Esophagus muscularis mucosa (tissue), 4 donors: ENCODE data around the gene SLC26A1. TPM values are rescaled to one million over a fixed set of nuclear protein-coding genes. Genes with fewer than 3 reads are reported as not detected.

Source experiments
- DNase-seq: peaks from one replicate; pipeline ENCODE4 v3.0.0-alpha.2; 2017; ENCODE audit errors: extremely low spot score
- H3K27ac ChIP-seq, 4 donors: fragments of 200-600 bp; sonication (generic); replicated peaks in 1 of 4; 1 replicate in 3 of 4; 2 replicates in 1 of 4; pipeline ENCODE4 v1.5.1; 2016 to 2019; ENCODE audit warnings: mild to moderate bottlenecking in 1 of 4
- H3K27me3 ChIP-seq, 4 donors: fragments of 200-600 bp; sonication (generic); one replicate each; pipeline versions ENCODE4 v1.5.1 to v1.6.0; 2016 to 2019
- H3K36me3 ChIP-seq, 4 donors: fragments of 200-600 bp; sonication (generic); one replicate each; pipeline ENCODE4 v1.5.1; 2016 to 2019
- H3K4me1 ChIP-seq, 4 donors: fragments of 200-600 bp; sonication (generic); one replicate each; pipeline ENCODE4 v1.5.1; 2016 to 2019
- H3K4me3 ChIP-seq, 4 donors: fragments of 200-600 bp; sonication (generic); 1 replicate in 2 of 4; 2 replicates in 2 of 4; pipeline ENCODE4 v1.5.1; 2016 to 2019; ENCODE audit warnings: mild to moderate bottlenecking in 4 of 4, moderate library complexity in 1 of 4
- H3K9me3 ChIP-seq, 4 donors: fragments of 200-600 bp; sonication (generic); 1 replicate in 3 of 4; 2 replicates in 1 of 4; pipeline ENCODE4 v1.5.1; 2016 to 2019
- EP300 ChIP-seq: sonication (generic); formaldehyde crosslinking; IDR thresholded peaks from one replicate; pipeline ENCODE4 v1.6.1; 2017; ENCODE audit warnings: antibody characterized with exemption
- POLR2A ChIP-seq: fragments of 450-650 bp; IDR thresholded peaks from one replicate; pipeline ENCODE4 v1.6.1; 2017; ENCODE audit warnings: antibody characterized with exemption, moderate library complexity, mild to moderate bottlenecking, low read depth
- POLR2AphosphoS5 ChIP-seq, 2 donors: sonication (generic); formaldehyde crosslinking; IDR thresholded peaks; one replicate each; pipeline ENCODE4 v1.6.1; 2017; ENCODE audit warnings: antibody characterized with exemption in 2 of 2
- WGBS: methylation state at CpG from one replicate; pipeline ENCODE4 v1.1.5; 2018; 5-methylcytosine and 5-hydroxymethylcytosine counted together
- intact Hi-C: fragments of 100-400 bp; cut with DNase I; formaldehyde crosslinking; loops from one replicate; pipeline ENCODE4 v1.15.1; 2023
- total RNA-seq, 4 donors: library from RNA; depleted of rRNA; stranded (reverse); fragments of >200 nt; gene quantifications; one replicate each; pipeline versions ENCODE4 v1.1.0 to v1.2.1, GENCODE V29; 2016
- TF ChIP-seq, protein P1 (sequence below), 3 experiments: fragments of 200-600 bp in 2 of 3; fragments of 450-650 bp in 1 of 3; sonication (generic) in 2 of 3; IDR thresholded peaks; one replicate each; pipeline ENCODE4 v1.5.1; 2017 to 2019; ENCODE audit warnings: antibody characterized with exemption in 3 of 3, mild to moderate bottlenecking in 2 of 3, moderate library complexity in 1 of 3

SLC26A1 gene
- total RNA-seq, 4 donors from 2014 or later: 0.06 TPM; not detected in 3

DNA sequence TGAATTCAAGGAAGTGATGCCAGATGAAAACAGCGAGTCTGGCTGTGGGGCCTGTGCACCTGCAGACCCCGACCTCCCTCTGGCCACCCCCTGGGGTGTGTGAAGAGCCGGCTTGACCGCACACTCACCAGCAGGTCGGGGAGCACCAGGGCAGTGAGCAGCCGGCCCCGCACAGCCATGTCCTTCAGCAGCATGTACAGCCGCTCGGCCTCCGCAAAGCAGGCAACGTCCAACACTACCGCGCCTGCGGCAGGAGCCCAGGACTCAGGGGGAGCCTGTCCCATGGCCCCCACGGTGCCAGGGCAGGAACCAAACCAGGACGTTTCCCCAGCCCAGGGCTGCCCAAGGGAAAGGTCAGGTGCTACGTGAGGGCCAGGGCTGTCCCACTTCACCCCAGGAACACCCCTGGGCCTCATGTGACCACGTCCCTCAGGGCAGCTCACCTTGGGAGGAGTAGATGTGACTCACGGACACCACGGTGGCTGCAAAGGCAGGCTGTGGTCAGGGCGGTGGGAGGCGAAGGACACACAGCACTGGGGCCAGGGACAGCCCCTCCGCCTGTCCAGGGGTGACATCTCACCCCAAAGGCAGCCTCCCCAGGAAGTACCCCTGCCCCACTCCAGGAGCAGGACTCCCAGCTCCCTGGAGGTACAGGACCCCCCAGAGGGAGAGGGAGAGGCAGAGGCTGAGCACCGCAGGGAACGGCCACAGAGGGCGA is 28.0 kb downstream of the SLC26A1 start:
- Histone ChIP-seq H3K4me1 (peaks cover 4 to 19% (median 15%) of the 10 kb centered on the region in 4 donors), H3K27ac (no peak overlapping the region), H3K36me3 (peaks cover 15 to 72% (median 59%) of the 10 kb centered on the region in 4 donors), H3K27me3 (peaks cover 0 to 15% (median 6%) of the 10 kb centered on the region in 4 donors), H3K4me3 (no peak overlapping the region), H3K9me3 (no peaks in the 10 kb centered on the region)
- 90% methylated on average over 6 of the region's 26 CpGs for WGBS
- intact Hi-C loops: no loop called here
- DNase-seq: no peak
- TF ChIP-seq POLR2AphosphoS5 (IDR thresholded peaks at IDR 0.05) (no peak), EP300 (no peak), POLR2A (no peak)
- TF ChIP-seq, protein P1, sequence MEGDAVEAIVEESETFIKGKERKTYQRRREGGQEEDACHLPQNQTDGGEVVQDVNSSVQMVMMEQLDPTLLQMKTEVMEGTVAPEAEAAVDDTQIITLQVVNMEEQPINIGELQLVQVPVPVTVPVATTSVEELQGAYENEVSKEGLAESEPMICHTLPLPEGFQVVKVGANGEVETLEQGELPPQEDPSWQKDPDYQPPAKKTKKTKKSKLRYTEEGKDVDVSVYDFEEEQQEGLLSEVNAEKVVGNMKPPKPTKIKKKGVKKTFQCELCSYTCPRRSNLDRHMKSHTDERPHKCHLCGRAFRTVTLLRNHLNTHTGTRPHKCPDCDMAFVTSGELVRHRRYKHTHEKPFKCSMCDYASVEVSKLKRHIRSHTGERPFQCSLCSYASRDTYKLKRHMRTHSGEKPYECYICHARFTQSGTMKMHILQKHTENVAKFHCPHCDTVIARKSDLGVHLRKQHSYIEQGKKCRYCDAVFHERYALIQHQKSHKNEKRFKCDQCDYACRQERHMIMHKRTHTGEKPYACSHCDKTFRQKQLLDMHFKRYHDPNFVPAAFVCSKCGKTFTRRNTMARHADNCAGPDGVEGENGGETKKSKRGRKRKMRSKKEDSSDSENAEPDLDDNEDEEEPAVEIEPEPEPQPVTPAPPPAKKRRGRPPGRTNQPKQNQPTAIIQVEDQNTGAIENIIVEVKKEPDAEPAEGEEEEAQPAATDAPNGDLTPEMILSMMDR (IDR thresholded peaks at IDR 0.05): no peak

DNA sequence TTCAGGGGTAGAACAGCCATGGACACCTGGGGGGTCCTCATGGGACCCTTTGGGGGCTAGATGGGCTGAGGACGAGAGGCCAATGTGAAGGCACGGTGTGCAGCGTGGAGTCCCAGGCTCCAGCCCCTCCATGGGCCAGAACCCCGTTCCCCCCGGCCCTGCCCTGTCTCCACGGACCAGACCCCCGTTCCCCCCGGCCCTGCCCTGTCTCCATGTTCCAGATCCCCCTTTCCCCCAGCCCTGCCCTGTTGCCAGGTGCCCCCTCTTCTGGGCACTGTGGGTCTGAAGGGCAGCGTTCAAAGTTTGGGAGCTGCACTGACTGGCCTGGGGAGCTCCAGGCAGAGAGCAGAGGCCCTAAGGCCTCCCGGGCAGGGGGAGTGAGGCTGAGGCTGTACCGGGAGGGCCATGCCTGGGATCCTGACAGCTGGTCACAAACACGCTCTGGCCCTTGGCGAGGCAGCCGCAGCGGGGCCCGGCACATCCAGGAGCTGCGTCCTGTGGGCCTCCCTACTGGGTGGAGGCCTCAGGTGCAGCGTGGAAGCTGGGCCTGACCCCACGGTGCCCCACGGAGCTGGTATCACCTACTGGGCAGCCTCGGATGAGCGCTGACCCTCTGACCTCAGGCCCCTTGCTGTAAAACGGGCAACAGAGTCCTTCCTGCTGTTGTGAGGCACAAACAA is 28.7 kb downstream of the SLC26A1 start:
- TF ChIP-seq, protein P1 (IDR thresholded peaks at IDR 0.05): no peak
- TF ChIP-seq EP300 (no peak), POLR2AphosphoS5 (IDR thresholded peaks at IDR 0.05) (no peak), POLR2A (no peak)
- Histone ChIP-seq H3K4me1 (peaks cover 4 to 19% (median 15%) of the 10 kb centered on the region in 4 donors), H3K4me3 (no peak overlapping the region), H3K9me3 (no peaks in the 10 kb centered on the region), H3K27me3 (peaks cover 0 to 15% (median 6%) of the 10 kb centered on the region in 4 donors), H3K27ac (no peak overlapping the region), H3K36me3 (peaks cover 15 to 79% (median 63%) of the 10 kb centered on the region in 4 donors)
- intact Hi-C loops: no loop called here
- no CpG with 5 or more reads among the region's 23 CpGs for WGBS
- no peak for DNase-seq

DNA sequence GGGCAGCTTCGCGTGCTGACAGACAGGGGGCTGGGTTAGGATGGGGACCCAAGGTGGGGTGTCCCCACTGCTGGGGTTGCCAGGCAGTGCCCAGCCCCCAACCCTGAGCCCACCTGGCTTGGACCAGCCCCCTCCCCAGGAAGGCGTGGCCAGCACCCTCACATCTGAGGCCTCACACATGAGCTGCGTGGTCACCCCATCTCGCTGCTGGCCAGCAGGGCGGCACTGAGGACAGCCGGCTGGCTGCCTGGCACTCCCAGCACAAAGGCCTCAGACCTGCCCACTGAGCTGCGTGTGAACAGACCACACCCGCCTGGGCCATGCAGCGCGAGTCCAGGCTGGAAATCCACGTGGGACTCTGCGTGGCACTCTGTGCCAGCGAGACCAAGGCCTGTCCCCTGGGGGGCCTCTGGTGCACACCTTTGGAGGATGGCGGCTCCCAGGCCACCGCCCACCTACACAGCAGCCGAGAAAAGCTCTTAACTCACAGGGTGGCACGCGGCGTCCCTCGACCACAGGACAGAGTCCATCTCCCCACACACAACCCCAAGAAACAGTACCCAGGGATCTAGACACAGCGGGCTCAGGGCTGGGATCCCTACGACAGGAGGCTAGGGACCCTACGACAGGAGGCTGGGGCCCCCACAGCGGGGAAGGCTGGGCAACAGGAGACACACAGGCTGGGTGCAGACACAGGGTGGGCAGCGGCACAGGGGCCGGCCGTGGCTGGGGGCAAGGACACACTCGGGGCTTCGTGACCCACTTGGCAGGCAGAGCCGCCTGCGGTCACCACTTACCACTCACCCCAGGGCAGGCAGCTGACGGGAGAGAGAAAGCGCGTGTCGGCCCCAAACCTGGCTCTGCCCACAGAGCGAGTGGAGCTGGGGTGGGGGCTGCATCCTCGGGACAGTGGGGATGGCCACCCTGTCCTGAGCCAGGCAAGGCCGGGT is 29.7 kb downstream of the SLC26A1 start:
- Histone ChIP-seq H3K4me3 (no peak overlapping the region), H3K4me1 (peaks cover 4 to 14% (median 13%) of the 10 kb centered on the region in 4 donors), H3K9me3 (no peaks in the 10 kb centered on the region), H3K27me3 (peaks cover 0 to 11% (median 4%) of the 10 kb centered on the region in 4 donors), H3K27ac (no peak overlapping the region), H3K36me3 (peaks cover 15 to 87% (median 67%) of the 10 kb centered on the region in 4 donors)
- TF ChIP-seq POLR2AphosphoS5 (IDR thresholded peaks at IDR 0.05): no peak
- TF ChIP-seq, protein P1 (IDR thresholded peaks at IDR 0.05): no peak
- TF ChIP-seq EP300: no peak
- no peak for TF ChIP-seq POLR2A
- WGBS: 97% methylated on average over 14 of the region's 39 CpGs
- intact Hi-C loops: no loop called here
- DNase-seq: no peak

DNA sequence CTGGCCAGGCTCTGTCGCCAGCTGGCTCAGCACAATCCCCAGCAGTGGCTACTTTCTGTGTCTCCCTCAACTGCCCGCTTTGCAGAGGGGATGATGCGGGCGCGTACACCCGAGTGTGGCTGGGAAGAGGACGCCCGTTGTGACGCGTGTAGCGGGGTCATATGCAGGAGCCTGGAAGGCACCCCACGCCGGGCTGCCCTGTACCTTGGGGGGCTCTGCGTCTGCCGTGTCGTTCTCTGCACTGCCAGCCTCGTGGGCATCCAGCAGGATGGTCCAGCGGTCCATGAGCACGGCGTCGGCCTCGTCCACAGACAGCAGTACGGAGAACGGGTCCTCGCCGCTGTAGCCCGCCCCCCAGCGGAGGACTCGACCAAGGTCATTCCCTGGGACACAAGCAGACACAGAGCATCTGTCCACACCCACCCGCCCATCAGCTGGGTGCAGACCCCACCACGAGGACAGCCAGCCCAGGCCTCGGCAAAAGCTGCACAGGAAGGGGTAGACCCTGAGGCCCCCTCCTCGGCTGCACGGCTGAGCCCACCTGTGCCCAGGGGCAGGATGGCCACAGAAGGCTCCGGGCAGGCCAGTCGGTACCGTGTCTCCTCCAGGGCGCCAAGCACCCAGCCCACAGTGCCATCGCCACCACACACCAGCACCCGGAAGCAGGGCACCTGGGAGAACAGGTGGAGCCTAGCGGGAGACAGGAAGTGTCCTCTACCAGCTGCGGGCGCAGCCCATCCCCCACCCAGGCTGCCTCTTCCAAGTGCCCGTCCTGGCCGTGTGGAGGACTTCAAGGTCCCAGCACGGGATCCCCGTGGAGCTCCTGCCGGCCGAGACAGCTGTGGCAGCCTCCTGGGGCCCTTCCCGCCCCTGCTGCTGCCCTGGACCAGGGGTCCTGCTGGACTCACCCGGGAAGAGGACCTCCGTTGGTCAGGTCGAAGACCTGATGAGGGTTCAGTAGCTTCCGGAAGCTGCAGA is 30.7 kb downstream of the SLC26A1 start:
- no peak for DNase-seq
- intact Hi-C loops: no loop called here
- no peak overlapping the region for H3K27ac ChIP-seq
- no peak for TF ChIP-seq EP300
- TF ChIP-seq POLR2AphosphoS5 (IDR thresholded peaks at IDR 0.05): no peak
- no peak for TF ChIP-seq POLR2A
- TF ChIP-seq, protein P1 (IDR thresholded peaks at IDR 0.05): no peak
- H3K27me3 ChIP-seq: peaks cover 0 to 1% (median 0%) of the 10 kb centered on the region in 4 donors
- no peaks in the 10 kb centered on the region for H3K9me3 ChIP-seq
- WGBS: 94% methylated on average over 22 of the region's 54 CpGs
- H3K4me1 ChIP-seq: peaks cover 0 to 4% (median 2%) of the 10 kb centered on the region in 4 donors
- H3K36me3 ChIP-seq: peaks cover 15 to 96% (median 74%) of the 10 kb centered on the region in 4 donors
- H3K4me3 ChIP-seq: no peak overlapping the region
